ENCODE results near the gene C14orf119.

Gene C14orf119

GRCh38 chr14:23143911-23144310 is 48.6 kb downstream of the C14orf119 start:
- peaks cover 0 to 15% (median 14%) of the 10 kb centered on the region in 5 donors for H3K36me3 ChIP-seq (ENCODE audit: control insufficient read depth in 5 of 5, insufficient read depth in 5 of 5, low read length in 5 of 5)
- H3K9me3 ChIP-seq (ENCODE audit: control insufficient read depth in 5 of 5, low read length in 5 of 5): no peaks in the 10 kb centered on the region
- H3K27ac ChIP-seq (ENCODE audit: low read depth, low read length): no peak overlapping the region
- H3K27me3 ChIP-seq (ENCODE audit: control insufficient read depth in 5 of 5, insufficient read depth in 4 of 5, low read length in 5 of 5): no peaks in the 10 kb centered on the region
- H3K4me3 ChIP-seq (ENCODE audit: low read depth in 1 of 5, low read length in 5 of 5): no peak overlapping the region
- no peak overlapping the region for H3K9ac ChIP-seq (ENCODE audit: low read length in 5 of 5)
- peaks cover 0 to 34% (median 22%) of the 10 kb centered on the region in 5 donors for H3K4me1 ChIP-seq (ENCODE audit: control insufficient read depth in 5 of 5, insufficient read depth in 5 of 5, low read length in 5 of 5)

GRCh38 chr14:23145794-23146350 is 50.6 kb downstream of the C14orf119 start:
- Histone ChIP-seq H3K27me3 (ENCODE audit: control insufficient read depth in 5 of 5, insufficient read depth in 4 of 5, low read length in 5 of 5) (no peaks in the 10 kb centered on the region), H3K36me3 (ENCODE audit: control insufficient read depth in 5 of 5, insufficient read depth in 5 of 5, low read length in 5 of 5) (no peaks in the 10 kb centered on the region), H3K4me3 (ENCODE audit: low read depth in 1 of 5, low read length in 5 of 5) (no peak overlapping the region), H3K4me1 (ENCODE audit: control insufficient read depth in 5 of 5, insufficient read depth in 5 of 5, low read length in 5 of 5) (peaks cover 0 to 34% (median 22%) of the 10 kb centered on the region in 5 donors), H3K27ac (ENCODE audit: low read depth, low read length) (peak overlapping the region; percentile 12), H3K9me3 (ENCODE audit: control insufficient read depth in 5 of 5, low read length in 5 of 5) (no peaks in the 10 kb centered on the region), H3K9ac (ENCODE audit: low read length in 5 of 5) (peak overlapping the region in 2 of 5 donors; percentile 31 to 47)

- Histone ChIP-seq H3K4me3 (ENCODE audit: low read depth in 1 of 5, low read length in 5 of 5) (no peak overlapping the region), H3K9ac (ENCODE audit: low read length in 5 of 5) (peak overlapping the region in 1 of 5 donors; percentile 31), H3K9me3 (ENCODE audit: control insufficient read depth in 5 of 5, low read length in 5 of 5) (no peaks in the 10 kb centered on the region), H3K4me1 (ENCODE audit: control insufficient read depth in 5 of 5, insufficient read depth in 5 of 5, low read length in 5 of 5) (peaks cover 0 to 34% (median 22%) of the 10 kb centered on the region in 5 donors), H3K36me3 (ENCODE audit: control insufficient read depth in 5 of 5, insufficient read depth in 5 of 5, low read length in 5 of 5) (peaks cover 0 to 2% (median 0%) of the 10 kb centered on the region in 5 donors), H3K27ac (ENCODE audit: low read depth, low read length) (peak overlapping the region; percentile 12), H3K27me3 (ENCODE audit: control insufficient read depth in 5 of 5, insufficient read depth in 4 of 5, low read length in 5 of 5) (no peaks in the 10 kb centered on the region)
Observed at GRCh38 chr14:23146351-23146910, 51.1 kb downstream of the C14orf119 start.

GRCh38 chr14:23146980-23147379 is 51.7 kb downstream of the C14orf119 start:
- no peaks in the 10 kb centered on the region for H3K9me3 ChIP-seq (ENCODE audit: control insufficient read depth in 5 of 5, low read length in 5 of 5)
- H3K27me3 ChIP-seq (ENCODE audit: control insufficient read depth in 5 of 5, insufficient read depth in 4 of 5, low read length in 5 of 5): no peaks in the 10 kb centered on the region
- no peak overlapping the region for H3K9ac ChIP-seq (ENCODE audit: low read length in 5 of 5)
- peaks cover 0 to 2% (median 0%) of the 10 kb centered on the region in 5 donors for H3K36me3 ChIP-seq (ENCODE audit: control insufficient read depth in 5 of 5, insufficient read depth in 5 of 5, low read length in 5 of 5)
- H3K4me1 ChIP-seq (ENCODE audit: control insufficient read depth in 5 of 5, insufficient read depth in 5 of 5, low read length in 5 of 5): peaks cover 0 to 29% (median 22%) of the 10 kb centered on the region in 5 donors
- H3K4me3 ChIP-seq (ENCODE audit: low read depth in 1 of 5, low read length in 5 of 5): no peak overlapping the region
- H3K27ac ChIP-seq (ENCODE audit: low read depth, low read length): no peak overlapping the region

GRCh38 chr14:23147676-23148075 is 52.4 kb downstream of the C14orf119 start:
- Histone ChIP-seq H3K36me3 (ENCODE audit: control insufficient read depth in 5 of 5, insufficient read depth in 5 of 5, low read length in 5 of 5) (peaks cover 0 to 2% (median 0%) of the 10 kb centered on the region in 5 donors), H3K27ac (ENCODE audit: low read depth, low read length) (no peak overlapping the region), H3K4me3 (ENCODE audit: low read depth in 1 of 5, low read length in 5 of 5) (no peak overlapping the region), H3K4me1 (ENCODE audit: control insufficient read depth in 5 of 5, insufficient read depth in 5 of 5, low read length in 5 of 5) (peaks cover 0 to 23% (median 15%) of the 10 kb centered on the region in 5 donors), H3K9ac (ENCODE audit: low read length in 5 of 5) (no peak overlapping the region), H3K27me3 (ENCODE audit: control insufficient read depth in 5 of 5, insufficient read depth in 4 of 5, low read length in 5 of 5) (no peaks in the 10 kb centered on the region), H3K9me3 (ENCODE audit: control insufficient read depth in 5 of 5, low read length in 5 of 5) (no peaks in the 10 kb centered on the region)

- peaks cover 0 to 29% (median 21%) of the 10 kb centered on the region in 5 donors for H3K4me1 ChIP-seq (ENCODE audit: control insufficient read depth in 5 of 5, insufficient read depth in 5 of 5, low read length in 5 of 5)
- no peak overlapping the region for H3K27ac ChIP-seq (ENCODE audit: low read depth, low read length)
- no peaks in the 10 kb centered on the region for H3K27me3 ChIP-seq (ENCODE audit: control insufficient read depth in 5 of 5, insufficient read depth in 4 of 5, low read length in 5 of 5)
- peaks cover 0 to 2% (median 0%) of the 10 kb centered on the region in 5 donors for H3K36me3 ChIP-seq (ENCODE audit: control insufficient read depth in 5 of 5, insufficient read depth in 5 of 5, low read length in 5 of 5)
- no peak overlapping the region for H3K4me3 ChIP-seq (ENCODE audit: low read depth in 1 of 5, low read length in 5 of 5)
- H3K9me3 ChIP-seq (ENCODE audit: control insufficient read depth in 5 of 5, low read length in 5 of 5): no peaks in the 10 kb centered on the region
- H3K9ac ChIP-seq (ENCODE audit: low read length in 5 of 5): no peak overlapping the region
Observed at GRCh38 chr14:23148591-23149249, 53.4 kb downstream of the C14orf119 start.

GRCh38 chr14:23149745-23150144 is 54.4 kb downstream of the C14orf119 start:
- Histone ChIP-seq H3K9me3 (ENCODE audit: control insufficient read depth in 5 of 5, low read length in 5 of 5) (no peaks in the 10 kb centered on the region), H3K36me3 (ENCODE audit: control insufficient read depth in 5 of 5, insufficient read depth in 5 of 5, low read length in 5 of 5) (peaks cover 0 to 2% (median 0%) of the 10 kb centered on the region in 5 donors), H3K4me3 (ENCODE audit: low read depth in 1 of 5, low read length in 5 of 5) (no peak overlapping the region), H3K27me3 (ENCODE audit: control insufficient read depth in 5 of 5, insufficient read depth in 4 of 5, low read length in 5 of 5) (no peaks in the 10 kb centered on the region), H3K4me1 (ENCODE audit: control insufficient read depth in 5 of 5, insufficient read depth in 5 of 5, low read length in 5 of 5) (peaks cover 2 to 37% (median 31%) of the 10 kb centered on the region in 5 donors), H3K9ac (ENCODE audit: low read length in 5 of 5) (no peak overlapping the region), H3K27ac (ENCODE audit: low read depth, low read length) (no peak overlapping the region)
